HEK293 (cell line): ENCODE results near the gene CYP2S1.

Experiments
- CTCF ChIA-PET: fragments of 350-600 bp; formaldehyde crosslinking; extraction: SDS; loops from one replicate; lab custom pipeline; 2021; ENCODE audit warnings: antibody characterized with exemption; lab: Yijun Ruan, JAX
- POLR2A ChIA-PET: fragments of 300-600 bp; formaldehyde crosslinking; extraction: SDS; loops from one replicate; lab custom pipeline; 2020; ENCODE audit warnings: antibody characterized with exemption, inconsistent platforms; lab: Yijun Ruan, JAX
- H3K27ac ChIP-seq: fragments of 200-500 bp; sonication (Bioruptor generic); 2 replicates; pipeline ENCODE4 v1.5.1; 2014; ENCODE audit warnings: low read depth, low read length, control low read depth, inconsistent platforms; ENCODE audit errors: extremely low read depth
- H3K36me3 ChIP-seq, 2 experiments: fragments of 200-500 bp in 1 of 2; sonication (Bioruptor generic) in 1 of 2; 1 replicate in 1 of 2; 2 replicates in 1 of 2; pipeline ENCODE4 v1.5.1; 2014 to 2017; ENCODE audit warnings: inconsistent platforms in 2 of 2, low read length in 2 of 2; ENCODE audit not compliant: control insufficient read depth in 2 of 2, insufficient read depth in 1 of 2
- H3K4me1 ChIP-seq: fragments of 200-500 bp; sonication (Bioruptor generic); 2 replicates; pipeline ENCODE4 v1.5.1; 2014; ENCODE audit warnings: mild to moderate bottlenecking, low read length, inconsistent platforms; ENCODE audit not compliant: control insufficient read depth, insufficient read depth
- H3K4me3 ChIP-seq: 2 replicates; pipeline ENCODE4 v1.5.1; 2011; ENCODE audit warnings: low read depth, mild to moderate bottlenecking, control low read depth, low read length, moderate library complexity
- H3K9me3 ChIP-seq: fragments of 200-500 bp; sonication (Bioruptor generic); 2 replicates; pipeline ENCODE4 v1.5.1; 2014; ENCODE audit warnings: low read depth, low read length, inconsistent platforms; ENCODE audit not compliant: control insufficient read depth, insufficient read depth
- EGR2 ChIP-seq: fragments of 450-650 bp; formaldehyde crosslinking; IDR thresholded peaks from 2 replicates; pipeline ENCODE4 v1.5.1; 2016; ENCODE audit warnings: low read depth, missing biosample characterization, missing genetic modification characterization
- HOXD13 ChIP-seq: sonication (generic); formaldehyde crosslinking; IDR thresholded peaks from 2 replicates; pipeline ENCODE4 v1.8.0; 2022; ENCODE audit warnings: missing genetic modification reagents, borderline replicate concordance
- KLF1 ChIP-seq: fragments of 450-650 bp; formaldehyde crosslinking; IDR thresholded peaks from 2 replicates; pipeline ENCODE4 v1.5.1; 2016; ENCODE audit warnings: missing biosample characterization, missing genetic modification characterization
- OSR2 ChIP-seq: fragments of 450-650 bp; formaldehyde crosslinking; IDR thresholded peaks from 2 replicates; pipeline ENCODE4 v1.5.1; 2016; ENCODE audit warnings: missing biosample characterization, missing genetic modification characterization
- SCRT2 ChIP-seq: fragments of 450-650 bp; formaldehyde crosslinking; IDR thresholded peaks from 2 replicates; pipeline ENCODE4 v1.5.1; 2016; ENCODE audit warnings: missing biosample characterization, missing genetic modification characterization
- SP3 ChIP-seq: fragments of 450-650 bp; formaldehyde crosslinking; IDR thresholded peaks from 2 replicates; pipeline ENCODE4 v1.5.1; 2016; ENCODE audit warnings: missing biosample characterization, missing genetic modification characterization
- ZBTB17 ChIP-seq: fragments of 450-650 bp; formaldehyde crosslinking; IDR thresholded peaks from 2 replicates; pipeline ENCODE4 v1.5.1; 2016; ENCODE audit warnings: missing biosample characterization, missing genetic modification characterization
- ZBTB21 ChIP-seq: fragments of 450-650 bp; formaldehyde crosslinking; IDR thresholded peaks from 2 replicates; pipeline ENCODE4 v1.5.1; 2017; ENCODE audit warnings: missing biosample characterization, missing genetic modification characterization
- ZNF169 ChIP-seq: fragments of 450-650 bp; formaldehyde crosslinking; IDR thresholded peaks from 2 replicates; pipeline ENCODE4 v1.5.1; 2016; ENCODE audit warnings: missing biosample characterization, missing genetic modification characterization
- ZNF202 ChIP-seq: fragments of 450-650 bp; formaldehyde crosslinking; IDR thresholded peaks from 2 replicates; pipeline ENCODE4 v1.5.1; 2016; ENCODE audit warnings: missing biosample characterization, missing genetic modification characterization, borderline replicate concordance
- ZNF211 ChIP-seq: fragments of 450-650 bp; formaldehyde crosslinking; IDR thresholded peaks from 2 replicates; pipeline ENCODE4 v1.5.1; 2016; ENCODE audit warnings: low read depth, missing biosample characterization, missing genetic modification characterization
- ZNF335 ChIP-seq: fragments of 450-650 bp; formaldehyde crosslinking; conservative IDR thresholded peaks from 2 replicates; pipeline ENCODE4 v1.5.1; 2016; ENCODE audit warnings: missing biosample characterization, missing genetic modification characterization
- ZNF366 ChIP-seq: fragments of 450-650 bp; formaldehyde crosslinking; conservative IDR thresholded peaks from 2 replicates; pipeline ENCODE4 v1.5.1; 2016; ENCODE audit warnings: missing biosample characterization, missing genetic modification characterization
- ZNF391 ChIP-seq: fragments of 450-650 bp; formaldehyde crosslinking; IDR thresholded peaks from 2 replicates; pipeline ENCODE4 v1.5.1; 2016; ENCODE audit warnings: low read depth, missing biosample characterization, missing genetic modification characterization, borderline replicate concordance
- ZNF529 ChIP-seq: fragments of 450-650 bp; formaldehyde crosslinking; IDR thresholded peaks from 2 replicates; pipeline ENCODE4 v1.5.1; 2017; ENCODE audit warnings: missing genetic modification characterization, missing biosample characterization; ENCODE audit not compliant: insufficient replicate concordance
- TF ChIP-seq, protein P1 (sequence below): fragments of 450-650 bp; formaldehyde crosslinking; IDR thresholded peaks from 2 replicates; pipeline ENCODE4 v1.5.1; 2017; ENCODE audit warnings: missing biosample characterization, missing genetic modification characterization
- TF ChIP-seq, protein P2 (sequence below): fragments of 450-650 bp; formaldehyde crosslinking; IDR thresholded peaks from 2 replicates; pipeline ENCODE4 v1.5.1; 2016; ENCODE audit warnings: missing biosample characterization, missing genetic modification characterization
- TF ChIP-seq, protein P3 (sequence below): fragments of 450-650 bp; IDR thresholded peaks from 2 replicates; pipeline ENCODE4 v1.5.1; 2018; ENCODE audit warnings: missing biosample characterization, missing genetic modification characterization

CYP2S1 gene

DNA sequence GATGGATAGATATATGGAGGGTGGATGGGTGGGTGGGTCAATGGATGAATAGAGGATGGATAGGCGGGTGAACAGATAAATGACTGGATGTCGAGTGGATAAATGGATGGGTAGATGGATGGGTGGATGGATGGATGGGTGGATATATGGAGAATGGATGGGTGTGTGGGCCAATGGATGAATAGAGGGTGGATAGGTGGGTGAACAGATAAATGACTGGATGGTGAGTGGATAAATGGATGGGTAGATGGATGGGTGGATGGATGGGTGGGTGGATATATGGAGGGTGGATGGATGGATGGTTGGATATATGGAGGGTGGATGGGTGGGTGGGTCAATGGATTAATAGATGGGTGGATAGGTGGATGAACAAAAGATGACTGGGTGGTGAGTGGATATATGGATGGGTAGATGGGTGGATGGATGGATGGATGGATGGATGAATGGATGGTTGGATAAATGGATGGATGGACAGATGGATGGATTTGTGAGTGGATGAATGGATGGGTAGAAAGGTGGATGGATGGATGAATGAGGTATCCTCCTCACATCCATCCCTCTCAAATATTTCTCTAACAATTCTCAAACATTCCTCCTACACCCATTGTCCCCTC lies 47.0 kb downstream of the CYP2S1 start:
- H3K4me1 ChIP-seq, result no peaks in the 10 kb centered on the region
- H3K9me3 ChIP-seq, result no peaks in the 10 kb centered on the region
- no peak overlapping the region for H3K4me3 ChIP-seq
- ChIA-PET POLR2A (no interaction called here), CTCF (no interaction called here)
- TF ChIP-seq ZBTB17 (peak; percentile 88), ZNF529 (no peak), HOXD13 (CRISPR knock-in tag) (no peak), ZNF169 (no peak), EGR2 (tag by site-specific recombination) (peak; percentile 95), ZNF391 (tag by site-specific recombination) (no peak), OSR2 (tag by site-specific recombination) (no peak), SP3 (tag by site-specific recombination) (no peak), ZNF366 (peak; percentile 95), KLF1 (tag by site-specific recombination) (no peak), ZBTB21 (tag by site-specific recombination) (no peak), ZNF202 (no peak), ZNF335 (tag by site-specific recombination) (no peak), ZNF211 (tag by site-specific recombination) (no peak)
- TF ChIP-seq, protein P1, sequence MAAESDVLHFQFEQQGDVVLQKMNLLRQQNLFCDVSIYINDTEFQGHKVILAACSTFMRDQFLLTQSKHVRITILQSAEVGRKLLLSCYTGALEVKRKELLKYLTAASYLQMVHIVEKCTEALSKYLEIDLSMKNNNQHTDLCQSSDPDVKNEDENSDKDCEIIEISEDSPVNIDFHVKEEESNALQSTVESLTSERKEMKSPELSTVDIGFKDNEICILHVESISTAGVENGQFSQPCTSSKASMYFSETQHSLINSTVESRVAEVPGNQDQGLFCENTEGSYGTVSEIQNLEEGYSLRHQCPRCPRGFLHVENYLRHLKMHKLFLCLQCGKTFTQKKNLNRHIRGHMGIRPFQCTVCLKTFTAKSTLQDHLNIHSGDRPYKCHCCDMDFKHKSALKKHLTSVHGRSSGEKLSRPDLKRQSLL, result no peak
- TF ChIP-seq, protein P2, sequence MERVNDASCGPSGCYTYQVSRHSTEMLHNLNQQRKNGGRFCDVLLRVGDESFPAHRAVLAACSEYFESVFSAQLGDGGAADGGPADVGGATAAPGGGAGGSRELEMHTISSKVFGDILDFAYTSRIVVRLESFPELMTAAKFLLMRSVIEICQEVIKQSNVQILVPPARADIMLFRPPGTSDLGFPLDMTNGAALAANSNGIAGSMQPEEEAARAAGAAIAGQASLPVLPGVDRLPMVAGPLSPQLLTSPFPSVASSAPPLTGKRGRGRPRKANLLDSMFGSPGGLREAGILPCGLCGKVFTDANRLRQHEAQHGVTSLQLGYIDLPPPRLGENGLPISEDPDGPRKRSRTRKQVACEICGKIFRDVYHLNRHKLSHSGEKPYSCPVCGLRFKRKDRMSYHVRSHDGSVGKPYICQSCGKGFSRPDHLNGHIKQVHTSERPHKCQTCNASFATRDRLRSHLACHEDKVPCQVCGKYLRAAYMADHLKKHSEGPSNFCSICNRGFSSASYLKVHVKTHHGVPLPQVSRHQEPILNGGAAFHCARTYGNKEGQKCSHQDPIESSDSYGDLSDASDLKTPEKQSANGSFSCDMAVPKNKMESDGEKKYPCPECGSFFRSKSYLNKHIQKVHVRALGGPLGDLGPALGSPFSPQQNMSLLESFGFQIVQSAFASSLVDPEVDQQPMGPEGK, result no peak
- TF ChIP-seq, protein P3, sequence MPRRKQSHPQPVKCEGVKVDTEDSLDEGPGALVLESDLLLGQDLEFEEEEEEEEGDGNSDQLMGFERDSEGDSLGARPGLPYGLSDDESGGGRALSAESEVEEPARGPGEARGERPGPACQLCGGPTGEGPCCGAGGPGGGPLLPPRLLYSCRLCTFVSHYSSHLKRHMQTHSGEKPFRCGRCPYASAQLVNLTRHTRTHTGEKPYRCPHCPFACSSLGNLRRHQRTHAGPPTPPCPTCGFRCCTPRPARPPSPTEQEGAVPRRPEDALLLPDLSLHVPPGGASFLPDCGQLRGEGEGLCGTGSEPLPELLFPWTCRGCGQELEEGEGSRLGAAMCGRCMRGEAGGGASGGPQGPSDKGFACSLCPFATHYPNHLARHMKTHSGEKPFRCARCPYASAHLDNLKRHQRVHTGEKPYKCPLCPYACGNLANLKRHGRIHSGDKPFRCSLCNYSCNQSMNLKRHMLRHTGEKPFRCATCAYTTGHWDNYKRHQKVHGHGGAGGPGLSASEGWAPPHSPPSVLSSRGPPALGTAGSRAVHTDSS, result no peak
- no peaks in the 10 kb centered on the region for H3K36me3 ChIP-seq
- no peak overlapping the region for H3K27ac ChIP-seq

DNA sequence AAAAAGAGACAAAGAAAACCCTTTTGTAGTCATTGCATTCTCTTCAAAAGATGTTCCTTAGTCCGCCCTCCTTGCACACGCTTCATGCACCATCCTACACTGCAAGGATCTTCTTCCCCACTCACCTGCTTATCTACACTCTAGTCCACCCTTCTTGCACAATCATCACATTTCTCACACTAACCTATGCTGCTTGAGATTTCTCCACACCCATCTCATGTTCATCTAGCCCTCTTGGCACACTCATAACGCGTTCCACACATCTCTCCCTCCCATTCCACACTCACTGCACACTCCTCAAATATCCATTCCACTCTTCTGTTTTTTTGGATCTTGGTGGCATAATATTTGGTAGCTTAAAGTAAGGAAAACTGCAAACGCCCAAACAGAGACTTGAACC lies 48.8 kb downstream of the CYP2S1 start:
- ChIA-PET CTCF (interaction anchor here (0.6 kb wide), 1 partner anchor 92 kb away, joined by 3 read pairs; no protein-coding TSS in a partner anchor), POLR2A (interaction anchor here (0.6 to 1.1 kb wide), 2 partner anchors 18 to 154 kb away, joined by 4 to 9 read pairs; no protein-coding TSS in a partner anchor)
- H3K36me3 ChIP-seq, result no peaks in the 10 kb centered on the region
- H3K4me3 ChIP-seq, result no peak overlapping the region
- TF ChIP-seq ZNF366 (peak; percentile 70), SCRT2 (no peak)
- H3K4me1 ChIP-seq, result no peaks in the 10 kb centered on the region
- no peak overlapping the region for H3K27ac ChIP-seq
- H3K9me3 ChIP-seq, result no peaks in the 10 kb centered on the region

DNA sequence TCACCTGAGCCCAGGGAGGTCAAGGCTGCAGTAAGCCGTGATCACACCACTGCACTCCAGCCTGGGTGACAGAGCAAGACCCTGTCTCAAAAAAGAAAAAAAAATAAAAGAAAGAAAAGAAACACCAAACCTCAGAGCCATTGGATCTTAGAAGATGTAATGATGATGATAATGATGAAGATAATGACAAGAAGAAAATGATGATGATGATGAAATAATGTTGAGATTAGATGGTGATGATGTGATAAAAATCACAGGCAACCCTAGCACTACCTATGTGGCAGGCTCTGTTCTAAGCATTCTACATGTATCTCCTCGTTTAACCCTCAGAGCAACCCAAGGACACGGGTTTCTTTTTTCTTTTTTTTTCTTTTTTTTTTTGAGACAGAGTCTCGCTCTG lies 51.1 kb downstream of the CYP2S1 start:
- ChIA-PET POLR2A (no interaction called here), CTCF (interaction anchor here (0.6 to 1.0 kb wide), 2 partner anchors 13 to 38 kb away, joined by 3 to 4 read pairs; no protein-coding TSS in a partner anchor)
- no peaks in the 10 kb centered on the region for H3K36me3 ChIP-seq

More for the DNA sequence above, 51.1 kb downstream of the CYP2S1 start:
- no peak overlapping the region for H3K4me3 ChIP-seq
- H3K9me3 ChIP-seq, result no peaks in the 10 kb centered on the region
- H3K4me1 ChIP-seq, result no peaks in the 10 kb centered on the region
- TF ChIP-seq, protein P3, result peak; percentile 65
- TF ChIP-seq OSR2 (tag by site-specific recombination), result no peak
- H3K27ac ChIP-seq, result no peak overlapping the region
